Lung microvascular endothelial cell (primary cell): Measurements from ENCODE around the gene RGS14. TPM values are rescaled to one million over a fixed set of nuclear protein-coding genes. Genes with fewer than 3 reads are reported as not detected.

ENCODE experiments used
- DNase-seq, 2 donors: peaks; one replicate each; pipeline versions ENCODE4 v3.0.0 to v3.0.0-alpha.2; 2010; ENCODE audit warnings: low read depth in 2 of 2
- total RNA-seq: library from RNA; depleted of rRNA; stranded (reverse); fragments of >200 nt; gene quantifications from 2 replicates; pipeline ENCODE4 v1.2.1, GENCODE V29; 2014

The RGS14 gene
- total RNA-seq, 1 donor from 2014 or later = 2.8 TPM

DNA sequence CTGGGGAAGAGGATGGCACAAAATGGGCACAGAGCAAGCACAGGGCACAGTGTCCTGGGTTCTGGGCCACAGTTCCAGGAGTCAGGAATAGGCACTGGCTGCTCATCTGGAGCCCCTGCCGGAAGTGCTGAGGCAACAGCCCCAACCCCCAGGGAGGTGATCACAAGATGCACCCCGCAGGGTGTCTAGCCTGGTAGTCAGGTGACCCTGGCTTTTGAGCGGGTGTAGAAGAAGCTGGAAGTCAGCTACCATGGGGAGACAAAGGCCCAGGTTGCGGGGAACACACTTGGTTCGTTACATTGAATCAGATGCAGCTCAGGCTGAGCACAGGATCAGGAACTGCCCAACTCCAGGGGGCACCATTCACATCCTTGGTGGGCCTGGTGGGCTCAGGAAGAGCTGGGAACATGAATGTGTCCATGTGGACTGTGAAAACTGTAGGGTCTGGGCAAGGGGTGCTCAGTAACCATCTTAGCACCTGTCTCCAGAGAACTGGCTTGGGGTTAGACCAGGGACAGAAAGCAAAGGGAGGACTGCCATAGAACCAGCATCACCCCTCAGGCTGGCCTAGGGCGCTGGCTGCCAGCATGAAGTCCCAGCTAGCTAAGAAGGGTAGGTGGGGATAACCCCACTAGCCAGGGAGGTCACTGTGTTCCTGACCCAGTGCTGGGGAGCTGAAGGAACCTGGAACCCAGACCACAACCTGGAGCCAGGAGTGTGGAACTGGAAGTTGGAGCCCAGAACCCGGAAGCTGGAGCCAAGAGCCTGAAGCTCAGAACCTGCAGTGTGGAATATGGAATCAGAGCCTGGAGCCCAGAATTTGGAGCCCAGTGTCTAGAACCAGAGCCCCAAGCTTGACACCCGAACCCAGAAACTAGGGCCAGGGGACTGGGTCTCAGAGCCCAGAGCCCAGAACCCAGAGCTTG is 20.4 kb downstream of the RGS14 start:
- no peak for DNase-seq

DNA sequence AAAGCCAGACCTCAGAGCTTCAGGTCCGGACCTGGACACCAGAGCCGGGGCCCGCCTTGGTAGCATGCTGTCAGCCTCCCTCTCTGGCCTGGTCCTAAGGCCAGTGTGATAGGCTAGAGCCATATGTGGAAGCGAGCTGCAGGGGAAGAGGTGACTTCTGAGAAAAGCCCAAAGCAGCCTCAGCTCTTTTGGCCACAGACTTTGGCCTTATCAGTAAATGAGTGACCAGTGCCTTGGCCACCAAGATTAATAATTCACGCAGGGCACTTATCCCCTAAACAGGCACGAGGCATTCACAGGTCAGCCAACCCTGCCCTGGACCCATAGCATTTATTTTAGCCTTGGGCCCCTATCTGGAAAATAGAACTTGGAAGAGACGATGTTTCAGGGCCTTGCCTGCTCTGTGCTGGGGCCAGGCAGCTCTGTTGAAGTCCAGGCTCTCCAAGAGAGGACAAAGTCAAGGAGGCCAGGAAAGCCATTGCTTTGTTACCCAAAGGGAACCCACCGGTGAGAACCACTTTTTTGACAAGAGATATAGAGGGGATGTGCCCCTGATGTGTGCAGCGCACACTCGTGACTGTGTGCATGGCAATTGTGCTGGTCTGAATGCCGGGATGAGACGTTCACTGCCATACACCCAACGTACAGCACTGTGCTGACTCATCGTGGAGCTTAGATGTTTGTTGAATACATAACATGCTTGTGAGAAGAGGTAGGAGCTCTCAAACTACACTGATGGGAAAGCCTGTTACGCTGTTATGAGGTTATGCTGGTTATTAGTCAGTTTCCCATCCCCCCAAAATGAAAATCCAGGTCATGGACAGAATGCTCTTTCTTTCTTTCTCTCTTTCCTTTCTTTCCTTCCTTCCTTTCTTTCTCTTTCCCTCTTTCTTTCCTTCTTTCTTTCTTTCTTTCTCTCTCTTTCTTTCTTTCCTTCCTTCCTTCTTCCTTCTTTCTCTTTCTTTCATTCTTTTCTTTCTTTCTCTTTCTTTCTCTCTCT is 21.5 kb downstream of the RGS14 start:
- DNase-seq = peak in 1 of 2 donors; percentile 56

DNA sequence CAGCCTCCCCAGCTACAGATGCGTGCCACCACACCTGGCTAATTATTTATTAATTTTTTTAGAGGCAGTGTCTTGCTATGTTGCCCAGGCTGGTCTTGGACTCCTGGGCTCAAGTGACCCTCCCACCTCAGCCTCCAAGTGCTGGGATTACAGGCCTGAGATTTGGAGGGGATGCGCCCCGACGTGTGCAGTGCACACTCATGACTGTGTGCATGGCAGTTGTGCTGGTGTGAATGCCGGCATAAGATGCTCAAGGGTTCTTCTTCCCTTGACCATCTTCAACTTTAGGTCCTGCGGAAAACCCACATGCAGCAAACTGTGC is 23.0 kb downstream of the RGS14 start:
- no peak for DNase-seq

GRCh38 chr5:177382423-177383029 is 24.8 kb downstream of the RGS14 start:
- peak; percentile 40 to 49 for DNase-seq

DNA sequence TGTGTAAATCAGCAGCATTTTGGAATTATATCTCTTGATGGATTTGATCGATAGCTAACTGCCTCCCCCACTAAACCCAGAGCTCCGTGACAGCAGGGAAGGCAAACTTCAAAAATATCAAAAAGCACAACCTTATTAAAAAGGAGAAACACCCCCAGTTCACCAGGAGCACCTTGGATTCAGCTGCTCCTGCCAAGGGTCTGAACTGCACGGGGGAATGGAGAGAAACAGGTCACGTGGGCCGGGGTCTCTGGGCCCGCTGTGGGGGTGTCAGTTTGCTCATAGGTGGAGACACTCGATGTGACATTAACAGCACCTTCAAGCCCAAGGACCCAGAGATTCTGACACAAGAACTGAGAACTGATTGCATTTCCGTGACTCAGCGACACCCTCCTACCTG is 25.5 kb downstream of the RGS14 start:
- DNase-seq = no peak

DNA sequence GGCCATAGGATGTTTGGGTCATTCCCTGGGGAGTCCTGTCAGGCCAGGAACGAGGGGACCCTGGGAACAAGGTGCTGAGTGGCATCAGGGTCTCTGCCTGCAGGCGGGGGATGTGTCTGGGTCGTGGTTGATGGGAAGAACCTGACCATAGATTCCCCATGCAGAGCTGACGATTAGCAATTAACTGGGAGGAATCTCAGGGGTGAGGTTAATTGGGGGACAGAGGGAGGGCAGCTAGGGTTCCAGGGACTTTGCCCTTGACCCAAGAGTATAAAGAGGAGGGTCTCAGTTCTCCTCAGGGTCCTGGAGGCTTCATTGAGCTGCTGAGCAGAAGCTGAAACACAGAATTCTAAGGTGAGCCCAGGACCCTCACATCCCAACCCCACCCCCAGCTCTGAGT is 26.4 kb downstream of the RGS14 start, which contains the start of gene SLC34A1:
Gene SLC34A1, plus strand, starts transcription at position 301 of the 400 bp plus-strand sequence. CDS start 1,308 bp downstream, outside the sequence.
- DNase-seq = no peak

GRCh38 chr5:177385720-177386119 is 28.0 kb downstream of the RGS14 start:
- no peak for DNase-seq

- DNase-seq = no peak
These were observed 28.8 kb downstream of the RGS14 start for GRCh38 chr5:177386542-177386941.

- no peak for DNase-seq
These were observed 29.7 kb downstream of the RGS14 start for GRCh38 chr5:177387405-177387804.

DNA sequence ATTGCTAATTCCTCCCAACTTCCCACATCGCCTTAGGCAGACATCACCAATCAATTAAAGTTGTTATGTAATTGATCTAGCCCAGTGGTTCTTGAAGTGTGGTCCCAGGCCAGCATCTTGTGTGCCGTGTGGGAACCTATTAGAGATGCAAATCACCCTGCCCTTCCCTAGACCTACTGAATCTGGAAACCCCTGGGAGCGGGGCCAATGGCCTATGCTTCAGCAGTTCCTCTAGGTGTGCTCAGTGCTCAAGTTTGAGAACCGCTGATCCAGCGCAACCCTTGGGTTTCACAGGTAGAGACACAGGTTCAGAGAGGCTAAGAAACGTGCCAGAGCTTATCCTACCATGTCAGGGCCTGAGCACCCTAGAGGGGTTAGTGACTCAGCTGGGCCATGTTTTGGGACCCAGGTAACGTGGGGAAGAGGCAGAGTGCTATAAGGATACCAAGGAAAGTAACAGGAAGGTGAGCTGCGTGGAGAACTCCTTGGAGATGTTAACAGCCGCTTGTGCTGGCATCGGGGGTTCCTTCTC is 30.9 kb downstream of the RGS14 start:
- DNase-seq = no peak

DNA sequence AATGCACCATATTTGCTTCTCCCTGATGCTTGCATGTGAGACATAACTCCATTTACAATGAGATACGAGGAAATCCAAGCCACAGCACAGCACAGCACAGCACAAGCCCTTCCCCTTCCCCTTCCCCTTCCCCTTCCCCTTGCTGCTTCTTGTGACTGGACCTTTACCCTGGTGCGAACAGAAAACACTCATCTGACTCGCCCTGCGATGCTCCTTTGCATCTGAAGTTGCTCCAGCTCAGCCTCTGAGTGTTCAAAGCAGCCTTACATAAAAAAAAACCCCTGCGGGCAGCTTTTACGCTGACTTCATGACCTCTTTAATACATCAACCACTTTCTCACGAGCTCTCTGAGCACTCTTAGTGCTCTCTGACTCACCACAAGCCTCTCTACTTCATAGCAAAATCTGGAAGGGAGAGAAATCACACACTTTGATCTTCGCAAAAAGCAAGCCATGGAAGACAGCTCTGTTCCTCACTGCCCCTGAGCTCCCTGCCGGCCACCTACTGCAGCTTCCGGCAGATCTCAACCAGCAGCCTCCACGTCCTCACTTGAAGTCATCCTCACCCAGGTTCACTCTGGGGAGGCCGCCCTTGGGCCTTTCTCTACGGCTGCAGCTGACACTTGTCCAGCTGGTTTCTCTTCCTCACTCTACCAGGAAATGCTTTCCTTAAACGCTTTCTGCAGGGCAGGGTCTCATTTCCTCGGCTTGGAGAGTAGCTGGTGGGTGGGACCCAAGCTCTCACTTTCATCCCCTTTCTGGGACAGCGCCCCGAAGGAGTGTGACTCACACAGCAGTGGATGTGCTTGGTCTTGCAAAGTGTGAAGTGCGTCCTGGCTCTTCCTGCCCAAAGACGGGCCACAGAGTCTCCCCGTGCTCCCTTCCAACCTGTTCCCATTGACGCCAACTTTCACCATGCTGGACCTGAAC is 31.8 kb downstream of the RGS14 start:
- peak in 1 of 2 donors; percentile 82 for DNase-seq

DNA sequence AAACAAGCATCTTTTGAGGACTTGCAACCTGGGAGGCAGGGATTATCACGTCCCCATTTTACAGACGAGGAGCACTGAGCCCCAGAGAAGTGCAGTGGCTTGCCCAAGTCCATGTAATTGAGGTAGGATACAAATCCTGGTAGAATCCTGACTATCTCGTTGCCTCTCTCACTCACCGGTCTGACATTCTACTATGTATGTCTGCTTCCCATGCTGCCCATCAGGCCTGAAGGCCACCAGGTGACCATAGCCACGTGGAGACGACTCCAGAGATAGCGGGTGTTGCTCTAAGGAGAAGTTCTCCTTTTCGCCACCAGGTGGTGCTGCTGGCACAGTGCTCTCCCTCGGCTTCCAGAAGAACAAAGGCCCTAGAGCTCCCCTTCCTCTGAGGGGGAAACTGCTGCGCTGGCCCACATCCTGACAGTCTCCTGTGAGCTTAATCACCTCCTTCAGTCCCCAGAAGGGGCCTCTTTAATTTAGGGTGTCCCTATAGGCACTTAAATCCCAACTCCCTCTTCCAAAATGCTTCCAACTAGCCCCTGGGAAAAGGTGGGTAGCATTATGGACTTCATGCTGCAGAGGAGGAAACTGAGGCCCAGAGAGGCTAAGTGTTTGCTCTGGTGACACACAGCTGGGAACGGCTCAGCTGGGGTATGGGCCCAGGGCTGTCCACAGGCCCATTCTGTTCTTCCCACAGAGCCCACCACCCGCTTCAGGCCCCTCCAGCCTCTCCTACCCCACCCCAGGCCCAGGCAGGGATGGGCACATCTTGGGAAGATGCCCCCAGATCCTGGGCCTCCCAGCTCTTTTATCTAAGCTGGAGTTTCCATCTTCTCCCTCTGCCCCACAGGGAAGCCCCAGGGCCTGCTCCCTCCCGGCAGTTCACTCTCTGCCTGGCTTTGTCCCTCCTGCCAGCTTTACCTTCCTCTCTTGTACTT is 32.9 kb downstream of the RGS14 start:
- DNase-seq = peak; percentile 85 to 86

DNA sequence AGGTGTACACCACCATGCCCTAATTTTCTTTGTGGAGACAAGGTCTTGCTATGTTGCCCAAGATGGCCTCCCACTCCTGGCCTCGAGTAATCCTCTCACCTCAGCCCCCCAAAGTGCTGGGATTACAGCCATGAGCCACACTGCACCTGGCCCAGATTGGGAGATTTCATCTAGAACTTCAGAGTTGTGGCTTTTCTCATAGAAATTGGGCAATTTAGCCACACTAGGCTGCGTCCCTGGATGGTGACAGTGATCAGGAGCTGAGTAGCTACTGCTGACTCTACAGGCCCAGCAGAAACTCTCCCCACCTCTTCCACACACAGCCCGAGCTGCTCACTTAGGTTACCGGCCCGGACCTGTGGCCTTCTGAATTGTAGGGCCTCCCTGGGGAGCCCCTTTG is 35.0 kb downstream of the RGS14 start:
- DNase-seq = no peak

- no peak for DNase-seq
These were observed 35.6 kb downstream of the RGS14 start for GRCh38 chr5:177393206-177393765.

DNA sequence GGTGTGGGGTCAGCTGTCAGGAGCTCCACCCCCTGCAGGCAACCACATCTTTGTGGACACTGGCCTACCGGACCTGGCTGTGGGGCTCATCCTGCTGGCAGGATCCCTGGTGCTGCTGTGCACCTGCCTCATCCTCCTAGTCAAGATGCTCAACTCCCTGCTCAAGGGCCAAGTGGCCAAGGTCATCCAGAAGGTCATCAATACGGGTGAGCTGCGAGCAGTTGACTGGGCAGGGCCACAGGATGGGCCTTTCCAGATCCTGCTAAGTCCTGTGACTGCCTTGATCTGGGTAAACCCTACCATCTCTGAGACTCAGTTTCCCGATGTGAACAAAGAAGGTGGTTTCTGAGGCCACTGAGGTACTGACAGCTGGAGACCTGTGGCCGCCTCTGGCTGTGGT is 36.3 kb downstream of the RGS14 start:
- DNase-seq = no peak

GRCh38 chr5:177396078-177396477 is 38.4 kb downstream of the RGS14 start:
- DNase-seq = no peak

DNA sequence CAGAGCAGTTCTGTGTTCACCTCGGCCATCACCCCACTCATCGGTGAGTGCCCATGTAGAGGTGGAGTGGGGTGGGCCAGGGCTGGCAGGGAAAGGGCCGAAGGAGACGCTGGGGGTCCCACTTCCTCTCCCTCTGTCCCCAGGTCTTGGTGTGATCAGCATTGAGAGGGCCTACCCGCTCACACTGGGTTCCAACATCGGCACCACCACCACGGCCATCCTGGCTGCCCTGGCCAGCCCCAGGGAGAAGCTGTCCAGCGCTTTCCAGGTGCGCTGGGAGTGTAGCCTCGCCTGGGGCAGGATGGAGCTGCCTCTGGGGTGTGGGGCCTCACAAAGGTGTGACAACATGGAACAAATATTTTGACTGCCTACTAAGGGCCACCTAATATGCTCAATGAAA is 39.1 kb downstream of the RGS14 start:
- no peak for DNase-seq

DNA sequence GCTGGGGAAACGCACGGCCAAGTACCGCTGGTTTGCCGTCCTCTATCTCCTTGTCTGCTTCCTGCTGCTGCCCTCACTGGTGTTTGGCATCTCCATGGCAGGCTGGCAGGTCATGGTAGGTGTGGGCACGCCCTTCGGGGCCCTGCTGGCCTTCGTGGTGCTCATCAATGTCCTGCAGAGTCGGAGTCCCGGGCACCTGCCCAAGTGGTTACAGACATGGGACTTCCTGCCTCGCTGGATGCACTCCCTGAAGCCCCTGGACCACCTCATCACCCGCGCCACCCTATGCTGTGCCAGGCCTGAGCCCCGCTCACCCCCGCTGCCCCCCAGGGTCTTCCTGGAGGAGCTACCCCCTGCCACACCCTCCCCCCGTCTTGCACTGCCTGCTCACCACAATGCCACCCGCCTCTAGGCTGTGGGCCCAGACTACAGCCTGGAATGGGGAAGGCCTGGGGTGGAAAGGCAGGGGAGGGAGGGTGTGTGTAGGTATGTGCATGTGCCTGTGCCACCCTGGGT is 40.2 kb downstream of the RGS14 start:
- DNase-seq = no peak
